RWPE2 (cell line): ENCODE results near the gene GPX3.

Source experiments
- ATAC-seq: fragments of 200-7000 bp; cut with Tn5 transposase; 3 replicates; pipeline ENCODE4 v1.9.1; 2021; ENCODE audit warnings: low read depth
- DNase-seq: peaks from one replicate; pipeline ENCODE4 v3.0.0-alpha.2; 2020; ENCODE audit warnings: low spot score
- H3K27ac ChIP-seq: fragments of 450-650 bp; 2 replicates; pipeline ENCODE4 v1.5.1; 2017; ENCODE audit warnings: mild to moderate bottlenecking; ENCODE audit not compliant: poor library complexity, severe bottlenecking
- H3K27me3 ChIP-seq: fragments of 250-450 bp; sonication (Bioruptor Pico); 2 replicates; pipeline ENCODE4 v1.5.1; 2021; ENCODE audit warnings: mild to moderate bottlenecking, moderate library complexity; ENCODE audit not compliant: insufficient read depth, poor library complexity, severe bottlenecking
- H3K36me3 ChIP-seq: fragments of 250-450 bp; sonication (Bioruptor Pico); 2 replicates; pipeline ENCODE4 v1.5.1; 2020; ENCODE audit warnings: low read depth, mild to moderate bottlenecking, moderate library complexity
- H3K4me1 ChIP-seq: fragments of 250-450 bp; sonication (Bioruptor Pico); 2 replicates; pipeline ENCODE4 v1.5.1; 2021; ENCODE audit warnings: mild to moderate bottlenecking, moderate library complexity; ENCODE audit not compliant: insufficient read depth, poor library complexity, severe bottlenecking
- H3K4me3 ChIP-seq: fragments of 250-450 bp; sonication (Bioruptor Pico); 2 replicates; pipeline ENCODE4 v1.5.1; 2021; ENCODE audit warnings: mild to moderate bottlenecking, moderate library complexity; ENCODE audit not compliant: severe bottlenecking
- H3K9me3 ChIP-seq: fragments of 250-450 bp; sonication (Bioruptor Pico); 2 replicates; pipeline ENCODE4 v1.5.1; 2021; ENCODE audit warnings: mild to moderate bottlenecking, moderate library complexity; ENCODE audit not compliant: severe bottlenecking
- CTCF ChIP-seq: fragments of 450-650 bp; IDR thresholded peaks from one replicate; pipeline ENCODE4 v1.5.1; 2017; ENCODE audit warnings: mild to moderate bottlenecking, moderate library complexity; ENCODE audit not compliant: poor library complexity, severe bottlenecking

Gene GPX3

GRCh38 chr5:151058891-151059489, 38.6 kb downstream of the GPX3 start:
- Histone ChIP-seq H3K27me3 (no peaks in the 10 kb centered on the region), H3K36me3 (peaks cover 100% of the 10 kb centered on the region), H3K4me1 (peaks cover 5% of the 10 kb centered on the region), H3K9me3 (no peaks in the 10 kb centered on the region), H3K4me3 (no peak overlapping the region), H3K27ac (no peak overlapping the region)
- peak; percentile 17 for TF ChIP-seq CTCF
- DNase-seq (no peak), ATAC-seq (no peak)

- H3K4me1 ChIP-seq = peaks cover 5% of the 10 kb centered on the region
- DNase-seq = no peak
- ATAC-seq = no peak
- no peaks in the 10 kb centered on the region for H3K9me3 ChIP-seq
- H3K36me3 ChIP-seq = peaks cover 82% of the 10 kb centered on the region
- no peaks in the 10 kb centered on the region for H3K27me3 ChIP-seq
- no peak for TF ChIP-seq CTCF
- H3K4me3 ChIP-seq = no peak overlapping the region
- no peak overlapping the region for H3K27ac ChIP-seq
Measured at GRCh38 chr5:151060742-151061141, 40.4 kb downstream of the GPX3 start.

- H3K4me3 ChIP-seq = no peak overlapping the region
- no peak for TF ChIP-seq CTCF
- no peaks in the 10 kb centered on the region for H3K27me3 ChIP-seq
- H3K36me3 ChIP-seq = peaks cover 73% of the 10 kb centered on the region
- DNase-seq = no peak
- H3K9me3 ChIP-seq = no peaks in the 10 kb centered on the region
- peaks cover 5% of the 10 kb centered on the region for H3K4me1 ChIP-seq
- ATAC-seq = no peak
- no peak overlapping the region for H3K27ac ChIP-seq
Measured at GRCh38 chr5:151062405-151063141, 42.2 kb downstream of the GPX3 start.

GRCh38 chr5:151063142-151063989, 43.0 kb downstream of the GPX3 start:
- Histone ChIP-seq H3K36me3 (peaks cover 72% of the 10 kb centered on the region), H3K9me3 (no peaks in the 10 kb centered on the region), H3K4me3 (no peak overlapping the region), H3K27ac (peak overlapping the region; percentile 4), H3K27me3 (no peaks in the 10 kb centered on the region), H3K4me1 (peaks cover 5% of the 10 kb centered on the region)
- no peak for TF ChIP-seq CTCF
- no peak for DNase-seq
- ATAC-seq = peak; percentile 56; the same call in 2 of the 3 replicates
